ENCODE measurements around the gene ZCCHC14. TPM values are rescaled to one million over a fixed set of nuclear protein-coding genes. Genes with fewer than 3 reads are reported as not detected.

Gene ZCCHC14
- total and polyA plus RNA-seq, 2 of the 8 experiments (the other 6 are each of a cell fraction or from before 2014, with no cell fraction given), result 8.2 to 28.2 TPM

DNA sequence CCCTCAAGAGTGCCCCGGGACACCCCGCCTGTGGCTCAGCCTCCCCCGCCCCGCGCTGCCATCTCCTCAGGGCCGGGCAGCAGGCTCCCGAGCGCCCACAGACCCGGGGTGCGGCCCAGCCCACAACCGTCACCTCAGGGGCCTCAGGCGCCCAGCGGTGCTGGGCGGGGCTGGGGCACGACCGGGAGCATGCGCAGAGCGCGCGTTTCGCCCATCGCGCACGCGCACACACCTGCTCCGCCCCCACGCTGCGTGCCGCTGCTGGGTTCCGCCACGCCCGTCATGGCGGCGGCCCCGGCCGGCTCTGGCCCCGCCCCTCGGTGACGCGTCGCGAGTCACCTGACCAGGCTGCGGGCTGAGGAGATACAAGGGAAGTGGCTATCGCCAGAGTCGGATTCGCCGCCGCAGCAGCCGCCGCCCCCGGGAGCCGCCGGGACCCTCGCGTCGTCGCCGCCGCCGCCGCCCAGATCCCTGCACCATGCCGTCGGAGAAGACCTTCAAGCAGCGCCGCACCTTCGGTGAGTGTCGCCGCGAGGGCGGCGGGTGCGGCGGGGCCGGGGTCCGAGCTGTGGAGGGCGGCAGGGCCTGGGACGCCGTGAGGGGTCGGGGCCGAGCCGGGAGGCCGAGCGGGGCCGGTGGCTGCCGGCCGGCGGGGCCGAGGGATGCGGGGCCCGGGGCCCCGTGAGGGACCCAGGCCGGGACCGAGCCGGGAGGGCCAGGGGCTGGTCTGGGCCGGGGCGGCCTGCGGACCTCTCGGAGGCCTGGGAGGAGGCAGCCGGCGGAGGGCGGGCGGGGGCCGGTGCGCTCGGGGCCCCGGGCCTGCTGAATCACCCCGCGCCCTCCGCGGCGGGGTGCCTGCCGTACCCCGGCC is 100.6 kb downstream of the ZCCHC14 start, which contains the start of gene MAP1LC3B (continued):
- TF ChIP-seq NANOG (IDR thresholded peaks at IDR 0.05; ENCODE audit: insufficient read depth, low read depth, low read length, poor library complexity, severe bottlenecking) (no peak), BACH1 (IDR thresholded peaks at IDR 0.05; ENCODE audit: low read length) (no peak), CHD1 (IDR thresholded peaks at IDR 0.05; ENCODE audit: low read depth, low read length) (no peak), KDM4A (IDR thresholded peaks at IDR 0.05; ENCODE audit: low read depth, low read length, severe bottlenecking) (no peak), RAD21 (IDR thresholded peaks at IDR 0.05 in 1 of 2, conservative IDR thresholded peaks at IDR 0.05 in 1 of 2; ENCODE audit: low read depth in 2 of 2, low read length in 2 of 2) (no peak), SP1 (IDR thresholded peaks at IDR 0.05; ENCODE audit: low read depth, low read length) (peak; percentile 86; the same call in 1 of the 2 replicates), SIN3A (conservative IDR thresholded peaks at IDR 0.05 in 1 of 2, IDR thresholded peaks at IDR 0.05 in 1 of 2; ENCODE audit: low read depth in 1 of 2, low read length in 2 of 2) (peak in 1 of 2 experiments; percentile 69; a peak in 1 of 4 replicates), ASH2L (IDR thresholded peaks at IDR 0.05; ENCODE audit: low read length) (no peak), PHF8 (conservative IDR thresholded peaks at IDR 0.05; ENCODE audit: low read depth, low read length) (peak; percentile 72), POU5F1 (IDR thresholded peaks at IDR 0.05; ENCODE audit: low read depth, low read length) (no peak), MAFK (IDR thresholded peaks at IDR 0.05; ENCODE audit: low read depth, low read length) (no peak), CBX8 (IDR thresholded peaks at IDR 0.05; ENCODE audit: borderline replicate concordance, low read depth, low read length) (no peak), FOSL1 (IDR thresholded peaks at IDR 0.05; ENCODE audit: insufficient read depth, low read depth, low read length) (no peak), HDAC6 (IDR thresholded peaks at IDR 0.05; ENCODE audit: low read depth, low read length) (no peak), SAP30 (IDR thresholded peaks at IDR 0.05; ENCODE audit: insufficient read depth, insufficient replicate concordance, low read length) (no peak), TEAD4 (IDR thresholded peaks at IDR 0.05; ENCODE audit: low read depth, low read length) (no peak), ATF3 (IDR thresholded peaks at IDR 0.05; ENCODE audit: insufficient read depth, low read depth, low read length) (peak; percentile 46; the same call in 1 of the 2 replicates), SP4 (IDR thresholded peaks at IDR 0.05; ENCODE audit: low read length) (peak; percentile 76; the same call in 1 of the 2 replicates), ATF2 (IDR thresholded peaks at IDR 0.05; ENCODE audit: low read length) (no peak), EZH2 (IDR thresholded peaks at IDR 0.05; ENCODE audit: low read depth, low read length, severe bottlenecking) (no peak)
